HEK293 (cell line): ENCODE measurements around the gene IRF2.
A peak's percentile ranks its signal among the peaks of the same experiment; 100 is the strongest.

Experiments
- CTCF ChIA-PET: fragments of 350-600 bp; formaldehyde crosslinking; extraction: SDS; loops from one replicate; lab custom pipeline; 2021; ENCODE audit warnings: antibody characterized with exemption; lab: Yijun Ruan, JAX
- POLR2A ChIA-PET: fragments of 300-600 bp; formaldehyde crosslinking; extraction: SDS; loops from one replicate; lab custom pipeline; 2020; ENCODE audit warnings: antibody characterized with exemption, inconsistent platforms; lab: Yijun Ruan, JAX
- H3K27ac ChIP-seq: fragments of 200-500 bp; sonication (Bioruptor generic); 2 replicates; pipeline ENCODE4 v1.5.1; 2014; ENCODE audit warnings: low read depth, low read length, control low read depth, inconsistent platforms; ENCODE audit errors: extremely low read depth
- H3K36me3 ChIP-seq, 2 experiments: fragments of 200-500 bp in 1 of 2; sonication (Bioruptor generic) in 1 of 2; 1 replicate in 1 of 2; 2 replicates in 1 of 2; pipeline ENCODE4 v1.5.1; 2014 to 2017; ENCODE audit warnings: inconsistent platforms in 2 of 2, low read length in 2 of 2; ENCODE audit not compliant: control insufficient read depth in 2 of 2, insufficient read depth in 1 of 2
- H3K4me1 ChIP-seq: fragments of 200-500 bp; sonication (Bioruptor generic); 2 replicates; pipeline ENCODE4 v1.5.1; 2014; ENCODE audit warnings: mild to moderate bottlenecking, low read length, inconsistent platforms; ENCODE audit not compliant: control insufficient read depth, insufficient read depth
- H3K4me3 ChIP-seq: 2 replicates; pipeline ENCODE4 v1.5.1; 2011; ENCODE audit warnings: low read depth, mild to moderate bottlenecking, control low read depth, low read length, moderate library complexity
- H3K9me3 ChIP-seq: fragments of 200-500 bp; sonication (Bioruptor generic); 2 replicates; pipeline ENCODE4 v1.5.1; 2014; ENCODE audit warnings: low read depth, low read length, inconsistent platforms; ENCODE audit not compliant: control insufficient read depth, insufficient read depth
- KLF16 ChIP-seq: fragments of 450-650 bp; formaldehyde crosslinking; IDR thresholded peaks from 2 replicates; pipeline ENCODE4 v1.5.1; 2017; ENCODE audit warnings: missing biosample characterization, missing genetic modification characterization
- PRDM1 ChIP-seq: fragments of 450-650 bp; formaldehyde crosslinking; IDR thresholded peaks from 2 replicates; pipeline ENCODE4; 2016; ENCODE audit warnings: missing biosample characterization, missing genetic modification characterization
- PRDM10 ChIP-seq: fragments of 450-650 bp; formaldehyde crosslinking; IDR thresholded peaks from 2 replicates; pipeline ENCODE4 v1.5.1; 2016; ENCODE audit warnings: missing biosample characterization, missing genetic modification characterization
- ZBTB20 ChIP-seq: fragments of 450-650 bp; formaldehyde crosslinking; IDR thresholded peaks from 2 replicates; pipeline ENCODE4 v1.5.1; 2016; ENCODE audit warnings: missing biosample characterization, missing genetic modification characterization
- ZNF155 ChIP-seq: fragments of 450-650 bp; formaldehyde crosslinking; IDR thresholded peaks from 2 replicates; pipeline ENCODE4 v1.5.1; 2016; ENCODE audit warnings: missing biosample characterization, missing genetic modification characterization
- ZNF354C ChIP-seq: fragments of 450-650 bp; formaldehyde crosslinking; IDR thresholded peaks from 2 replicates; pipeline ENCODE4 v1.5.1; 2016; ENCODE audit warnings: missing biosample characterization, missing genetic modification characterization, low read depth, borderline replicate concordance
- ZNF585B ChIP-seq: fragments of 450-650 bp; formaldehyde crosslinking; IDR thresholded peaks from 2 replicates; pipeline ENCODE4 v1.5.1; 2016; ENCODE audit warnings: missing biosample characterization, missing genetic modification characterization
- ZNF600 ChIP-seq: fragments of 450-650 bp; formaldehyde crosslinking; IDR thresholded peaks from 2 replicates; pipeline ENCODE4 v1.5.1; 2016; ENCODE audit warnings: missing biosample characterization, missing genetic modification characterization
- ZNF623 ChIP-seq: fragments of 450-650 bp; formaldehyde crosslinking; IDR thresholded peaks from 2 replicates; pipeline ENCODE4 v1.5.1; 2016; ENCODE audit warnings: missing biosample characterization, missing genetic modification characterization
- ZNF768 ChIP-seq: fragments of 450-650 bp; formaldehyde crosslinking; IDR thresholded peaks from 2 replicates; pipeline ENCODE4 v1.5.1; 2018; ENCODE audit warnings: missing biosample characterization, mild to moderate bottlenecking, missing genetic modification characterization
- ZSCAN5A ChIP-seq: fragments of 450-650 bp; formaldehyde crosslinking; IDR thresholded peaks from 2 replicates; pipeline ENCODE4 v1.5.1; 2016; ENCODE audit warnings: missing biosample characterization, missing genetic modification characterization

IRF2 gene

GRCh38 chr4:184356366-184356765 lies 118.0 kb downstream of the IRF2 start (continued):
- no peak for TF ChIP-seq PRDM10 (tag by site-specific recombination)

- Histone ChIP-seq H3K9me3 (no peaks in the 10 kb centered on the region), H3K4me3 (no peak overlapping the region), H3K4me1 (0 out of 2 replicates have a peak, but pooled peaks cover 2% of the 10 kb centered on the region), H3K36me3 (no peaks in the 10 kb centered on the region), H3K27ac (no peak overlapping the region)
- ChIA-PET POLR2A (no interaction called here), CTCF (no interaction called here)
- TF ChIP-seq ZNF768 (tag by site-specific recombination), result no peak
- TF ChIP-seq KLF16 (tag by site-specific recombination), result no peak
- no peak for TF ChIP-seq ZNF354C
- no peak for TF ChIP-seq ZNF600 (tag by site-specific recombination)
- TF ChIP-seq ZSCAN5A (tag by site-specific recombination), result no peak
Measured at GRCh38 chr4:184355857-184356256, 118.5 kb downstream of the IRF2 start.

GRCh38 chr4:184355111-184355604 lies 119.2 kb downstream of the IRF2 start:
- peak; percentile 50; the same call in 1 of the 2 replicates for TF ChIP-seq ZNF585B (tag by site-specific recombination)
- TF ChIP-seq ZBTB20 (tag by site-specific recombination), result 0 out of 2 replicates have a peak, but pooled peaks have one; percentile 21
- no peak for TF ChIP-seq ZNF623 (tag by site-specific recombination)
- TF ChIP-seq ZNF155 (tag by site-specific recombination), result no peak
- peak; percentile 58; the same call in 1 of the 2 replicates for TF ChIP-seq PRDM1
- peak; percentile 42; the same call in 1 of the 2 replicates for TF ChIP-seq PRDM10 (tag by site-specific recombination)
- Histone ChIP-seq H3K9me3 (no peaks in the 10 kb centered on the region), H3K4me3 (no peak overlapping the region), H3K36me3 (no peaks in the 10 kb centered on the region), H3K4me1 (0 out of 2 replicates have a peak, but pooled peaks cover 2% of the 10 kb centered on the region), H3K27ac (no peak overlapping the region)
- ChIA-PET CTCF (interaction anchor here (0.7 kb wide), 1 partner anchor 49 kb away, joined by 3 read pairs; no protein-coding TSS in a partner anchor), POLR2A (no interaction called here)
